AG04450 (cell line): ENCODE data around the gene SLC8B1. TPM values are rescaled to one million over a fixed set of nuclear protein-coding genes. Genes with fewer than 3 reads are reported as not detected.

ENCODE experiments used
- CTCF ChIA-PET: fragments of 300-600, 350-600 bp; formaldehyde crosslinking; extraction: SDS; loops from one replicate; lab custom pipeline; 2022; ENCODE audit warnings: antibody characterized with exemption, inconsistent platforms; lab: Charles Lee
- POLR2A ChIA-PET: fragments of 350-600 bp; formaldehyde crosslinking; extraction: SDS; loops from one replicate; lab custom pipeline; 2021; ENCODE audit warnings: antibody characterized with exemption, inconsistent platforms; lab: Yijun Ruan, JAX
- DNase-seq: peaks from one replicate; pipeline ENCODE4 v3.0.0-alpha.2; 2011; ENCODE audit warnings: low read depth, low spot score
- H3K27ac ChIP-seq: one replicate; pipeline ENCODE4 v1.5.1; 2012; ENCODE audit warnings: low read depth, low read length, control low read depth
- H3K27me3 ChIP-seq: one replicate; pipeline ENCODE4 v1.6.0; 2012; ENCODE audit warnings: low read length; ENCODE audit not compliant: control insufficient read depth, insufficient read depth
- H3K4me3 ChIP-seq: 2 replicates; pipeline ENCODE4 v1.5.1; 2011; ENCODE audit warnings: mild to moderate bottlenecking, low read depth, low read length, control low read depth
- H3K9me3 ChIP-seq: 2 replicates; pipeline ENCODE4 v1.5.1; 2012; ENCODE audit warnings: low read length; ENCODE audit not compliant: control insufficient read depth, insufficient read depth
- polyA plus RNA-seq: library from polyadenylated mRNA; depleted of rRNA; stranded (reverse); fragments of >200 nt; gene quantifications from 2 replicates; pipeline ENCODE4 v1.2.3, GENCODE V29; 2011
- TF ChIP-seq, protein P1 (sequence below): IDR thresholded peaks from 2 replicates; pipeline ENCODE4 v1.5.1; 2011; ENCODE audit warnings: low read depth, low read length, control low read depth, inconsistent platforms

Gene SLC8B1
- polyA plus RNA-seq, 1 experiment = 12.1 TPM

DNA sequence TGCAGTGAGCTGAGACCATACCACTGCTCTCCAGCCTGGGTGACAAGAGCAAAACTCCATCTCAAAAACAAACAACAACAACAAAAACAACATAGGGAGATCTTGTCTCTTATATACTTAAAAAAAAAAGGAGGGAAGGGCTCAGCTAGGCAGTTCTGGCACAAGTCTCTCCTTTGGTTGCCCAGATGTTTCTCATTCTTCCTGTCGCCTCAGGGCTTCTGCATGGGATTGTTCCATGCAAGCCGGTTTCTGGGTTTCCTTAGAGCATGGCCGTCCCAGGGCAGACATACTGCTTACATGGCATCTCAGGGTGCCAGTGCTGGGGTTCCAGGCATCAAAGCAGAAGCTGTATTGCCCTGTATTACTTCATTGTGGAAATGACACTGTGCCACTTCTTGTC is 5.2 kb upstream of the SLC8B1 start:
- ChIA-PET CTCF (no interaction called here), POLR2A (no interaction called here)
- Histone ChIP-seq H3K9me3 (no peaks in the 10 kb centered on the region), H3K27ac (no peak overlapping the region), H3K4me3 (no peak overlapping the region), H3K27me3 (peaks cover 10% of the 10 kb centered on the region)
- no peak for DNase-seq
- TF ChIP-seq, protein P1, sequence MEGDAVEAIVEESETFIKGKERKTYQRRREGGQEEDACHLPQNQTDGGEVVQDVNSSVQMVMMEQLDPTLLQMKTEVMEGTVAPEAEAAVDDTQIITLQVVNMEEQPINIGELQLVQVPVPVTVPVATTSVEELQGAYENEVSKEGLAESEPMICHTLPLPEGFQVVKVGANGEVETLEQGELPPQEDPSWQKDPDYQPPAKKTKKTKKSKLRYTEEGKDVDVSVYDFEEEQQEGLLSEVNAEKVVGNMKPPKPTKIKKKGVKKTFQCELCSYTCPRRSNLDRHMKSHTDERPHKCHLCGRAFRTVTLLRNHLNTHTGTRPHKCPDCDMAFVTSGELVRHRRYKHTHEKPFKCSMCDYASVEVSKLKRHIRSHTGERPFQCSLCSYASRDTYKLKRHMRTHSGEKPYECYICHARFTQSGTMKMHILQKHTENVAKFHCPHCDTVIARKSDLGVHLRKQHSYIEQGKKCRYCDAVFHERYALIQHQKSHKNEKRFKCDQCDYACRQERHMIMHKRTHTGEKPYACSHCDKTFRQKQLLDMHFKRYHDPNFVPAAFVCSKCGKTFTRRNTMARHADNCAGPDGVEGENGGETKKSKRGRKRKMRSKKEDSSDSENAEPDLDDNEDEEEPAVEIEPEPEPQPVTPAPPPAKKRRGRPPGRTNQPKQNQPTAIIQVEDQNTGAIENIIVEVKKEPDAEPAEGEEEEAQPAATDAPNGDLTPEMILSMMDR = no peak

DNA sequence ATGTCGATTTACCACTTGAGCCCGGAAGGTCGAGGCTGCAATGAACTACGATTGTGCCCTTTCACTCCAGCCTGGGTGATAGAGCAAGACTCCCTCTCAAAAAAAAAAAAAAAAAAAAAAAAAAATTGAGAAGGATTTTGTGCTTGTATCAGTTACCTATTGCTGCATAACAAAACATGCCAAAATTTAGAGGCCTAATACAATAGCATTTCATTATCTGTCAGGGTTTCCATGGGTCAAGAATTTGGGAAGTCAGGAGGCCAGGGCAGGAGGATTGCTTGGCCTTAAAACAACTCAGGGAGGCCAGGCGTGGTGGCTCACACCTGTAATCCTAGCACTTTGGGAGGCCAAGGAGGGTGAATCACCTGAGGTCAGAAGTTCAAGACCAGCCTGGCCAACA is 4.6 kb upstream of the SLC8B1 start:
- no peak overlapping the region for H3K27ac ChIP-seq
- no peak overlapping the region for H3K4me3 ChIP-seq
- ChIA-PET CTCF (interaction anchor here (0.9 kb wide), 1 partner anchor 142 kb away, joined by 3 read pairs; no protein-coding TSS in a partner anchor), POLR2A (no interaction called here)
- no peaks in the 10 kb centered on the region for H3K9me3 ChIP-seq
- no peak for DNase-seq
- H3K27me3 ChIP-seq = peaks cover 10% of the 10 kb centered on the region
- TF ChIP-seq, protein P1 = no peak

DNA sequence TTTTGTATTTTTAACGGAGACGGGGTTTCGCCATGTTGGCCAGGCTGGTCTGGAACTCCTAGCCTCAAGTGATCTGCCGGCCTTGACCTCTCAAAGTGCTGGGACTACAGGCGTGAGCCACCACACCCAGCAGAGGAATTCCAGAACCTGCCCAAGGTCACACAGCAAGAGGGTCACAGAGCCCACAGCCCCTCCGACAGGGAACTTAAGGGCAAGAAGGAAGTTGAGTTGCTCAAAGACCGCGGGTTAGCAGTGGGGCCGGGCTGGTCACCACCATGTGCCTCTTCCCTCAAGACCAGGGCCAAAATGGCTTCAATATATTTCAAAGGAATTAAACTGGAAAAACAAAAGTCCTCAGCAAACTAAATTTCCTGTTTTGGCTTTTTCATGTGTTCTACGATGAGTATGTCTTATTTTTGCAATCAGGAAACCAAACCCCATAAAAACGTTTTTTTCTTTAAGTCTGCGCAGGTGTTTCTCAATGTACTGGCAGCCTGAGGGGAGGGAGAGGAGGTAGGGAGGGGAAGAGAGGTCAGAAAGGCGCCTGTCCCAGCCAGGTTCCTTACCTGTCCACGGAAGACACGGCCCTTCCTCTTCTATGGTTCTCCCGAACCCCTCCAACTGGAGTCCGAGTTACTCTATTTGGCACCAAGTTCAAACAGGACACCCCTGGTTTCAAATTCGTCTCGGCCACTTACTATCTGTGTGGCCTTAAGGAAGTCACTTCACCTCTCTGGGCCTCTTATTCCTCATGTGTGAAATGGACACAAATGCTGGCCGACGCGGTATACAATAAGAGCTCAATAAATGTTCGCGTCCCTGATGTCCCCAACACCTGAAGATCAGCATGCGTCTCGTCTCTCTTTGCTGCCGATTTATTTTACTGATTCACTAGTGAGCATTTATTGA is 778 bp downstream of the SLC8B1 start:
- Histone ChIP-seq H3K4me3 (peak overlapping the region; percentile 70), H3K27ac (peak overlapping the region; percentile 39), H3K27me3 (peaks cover 3% of the 10 kb centered on the region), H3K9me3 (no peaks in the 10 kb centered on the region)
- POLR2A ChIA-PET = interaction anchor here (0.7 to 1.6 kb wide), 4 partner anchors 8 to 560 kb away, joined by 4 to 6 read pairs (median 6); partner anchors contain the start of gene SDSL
- CTCF ChIA-PET = interaction anchor here (0.6 to 1.9 kb wide), 4 partner anchors 21 to 1341 kb away, joined by 4 to 12 read pairs (median 4); no protein-coding TSS in a partner anchor
- DNase-seq = no peak
- TF ChIP-seq, protein P1 = no peak

DNA sequence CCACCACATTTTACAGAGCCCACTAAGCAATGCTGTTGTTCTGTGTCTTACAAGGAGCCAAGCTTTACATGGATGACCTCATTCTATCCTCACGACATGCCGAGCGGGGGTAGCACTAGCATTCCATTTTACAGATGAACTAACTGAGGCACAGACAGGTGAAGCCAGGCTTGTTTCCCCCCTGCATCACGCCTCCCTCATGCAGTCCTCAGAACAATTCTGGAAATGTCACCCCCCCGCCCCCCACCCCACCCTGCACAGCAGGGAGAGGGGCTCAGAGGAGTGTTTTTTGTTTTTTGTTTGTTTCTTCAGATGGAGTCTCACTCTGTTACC is 1.5 kb downstream of the SLC8B1 start:
- H3K27me3 ChIP-seq = peaks cover under 1% of the 10 kb centered on the region
- TF ChIP-seq, protein P1 = no peak
- CTCF ChIA-PET = no interaction called here
- POLR2A ChIA-PET = interaction anchor here (0.7 kb wide), 1 partner anchor 560 kb away, joined by 6 read pairs; no protein-coding TSS in a partner anchor
- H3K4me3 ChIP-seq = no peak overlapping the region
- H3K27ac ChIP-seq = no peak overlapping the region
- H3K9me3 ChIP-seq = no peaks in the 10 kb centered on the region
- no peak for DNase-seq
